SU-DHL-6 (cell line): ENCODE data around the gene CXCL12.

Experiments
- EZH2phosphoT487 ChIP-seq: fragments of 200-600 bp; sonication (generic), shearing (Covaris generic); conservative IDR thresholded peaks from 2 replicates; pipeline ENCODE4 v1.6.1; 2018; ENCODE audit warnings: mild to moderate bottlenecking, antibody characterized with exemption, low read length, moderate library complexity, mixed read lengths
- TF ChIP-seq, protein P1 (sequence below): fragments of 200-600 bp; sonication (generic); IDR thresholded peaks from one replicate; pipeline ENCODE4 v1.5.1; 2017; ENCODE audit warnings: antibody characterized with exemption, mild to moderate bottlenecking, low read length, moderate library complexity; ENCODE audit not compliant: insufficient read depth, poor library complexity, severe bottlenecking

DNA sequence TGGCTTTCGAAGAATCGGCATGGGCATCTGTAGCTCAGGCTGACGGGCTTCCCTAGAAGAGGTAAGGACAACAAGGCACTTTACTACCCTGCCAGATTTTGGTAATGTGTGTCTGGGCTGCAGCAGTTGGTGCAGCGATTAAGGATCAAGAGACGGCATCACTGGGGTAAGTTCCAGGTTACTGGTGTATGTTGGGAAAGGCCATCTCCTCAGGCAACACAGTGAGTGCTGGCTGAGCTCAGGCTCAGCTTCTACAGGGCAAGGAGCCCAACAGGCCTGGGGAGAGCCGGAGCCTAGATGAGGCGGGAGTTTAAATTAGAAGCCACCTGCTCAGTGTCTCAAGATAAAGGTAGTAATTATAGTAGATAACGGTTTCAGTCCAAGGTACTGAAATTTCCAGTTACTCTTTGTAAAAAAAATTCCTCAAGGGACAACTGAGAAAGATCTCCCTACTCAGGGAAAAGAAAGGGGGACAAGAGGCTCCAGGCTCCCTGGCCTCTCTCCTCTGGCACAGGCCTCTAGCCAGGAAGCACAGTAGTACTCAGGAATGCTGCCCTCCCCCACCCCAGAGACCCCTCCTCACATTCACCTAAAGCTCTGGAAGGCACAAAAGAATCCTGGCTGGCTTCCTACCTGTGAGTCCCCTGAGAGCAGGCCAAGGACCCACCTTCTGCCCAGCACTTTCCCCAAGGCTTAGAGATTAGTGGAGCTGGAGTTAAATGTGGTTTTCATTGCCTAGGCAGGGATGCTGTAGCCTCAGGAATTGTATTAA is 3.9 kb downstream of the CXCL12 start:
- TF ChIP-seq, protein P1, sequence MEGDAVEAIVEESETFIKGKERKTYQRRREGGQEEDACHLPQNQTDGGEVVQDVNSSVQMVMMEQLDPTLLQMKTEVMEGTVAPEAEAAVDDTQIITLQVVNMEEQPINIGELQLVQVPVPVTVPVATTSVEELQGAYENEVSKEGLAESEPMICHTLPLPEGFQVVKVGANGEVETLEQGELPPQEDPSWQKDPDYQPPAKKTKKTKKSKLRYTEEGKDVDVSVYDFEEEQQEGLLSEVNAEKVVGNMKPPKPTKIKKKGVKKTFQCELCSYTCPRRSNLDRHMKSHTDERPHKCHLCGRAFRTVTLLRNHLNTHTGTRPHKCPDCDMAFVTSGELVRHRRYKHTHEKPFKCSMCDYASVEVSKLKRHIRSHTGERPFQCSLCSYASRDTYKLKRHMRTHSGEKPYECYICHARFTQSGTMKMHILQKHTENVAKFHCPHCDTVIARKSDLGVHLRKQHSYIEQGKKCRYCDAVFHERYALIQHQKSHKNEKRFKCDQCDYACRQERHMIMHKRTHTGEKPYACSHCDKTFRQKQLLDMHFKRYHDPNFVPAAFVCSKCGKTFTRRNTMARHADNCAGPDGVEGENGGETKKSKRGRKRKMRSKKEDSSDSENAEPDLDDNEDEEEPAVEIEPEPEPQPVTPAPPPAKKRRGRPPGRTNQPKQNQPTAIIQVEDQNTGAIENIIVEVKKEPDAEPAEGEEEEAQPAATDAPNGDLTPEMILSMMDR: no peak
- TF ChIP-seq EZH2phosphoT487: no peak
